Transverse colon (tissue), 4 donors: ENCODE results near the gene RBFOX2. TPM values are rescaled to one million over a fixed set of nuclear protein-coding genes. Genes with fewer than 3 reads are reported as not detected.

ENCODE experiments used
- DNase-seq: peaks from one replicate; pipeline ENCODE4 v3.0.0-alpha.2; 2019
- H3K27ac ChIP-seq, 4 donors: fragments of 200-600 bp; sonication (generic); 2 replicates each; pipeline ENCODE4 v1.5.1; 2016 to 2018; ENCODE audit warnings: inconsistent platforms in 4 of 4
- H3K27me3 ChIP-seq: fragments of 200-600 bp; sonication (generic); 2 replicates; pipeline ENCODE4 v1.5.1; 2017; ENCODE audit warnings: inconsistent platforms
- H3K36me3 ChIP-seq, 4 donors: fragments of 200-600 bp; sonication (generic); 2 replicates each; pipeline ENCODE4 v1.5.1; 2017 to 2019; ENCODE audit warnings: inconsistent platforms in 4 of 4
- H3K4me1 ChIP-seq, 4 donors: fragments of 200-600 bp; sonication (generic); 2 replicates each; pipeline ENCODE4 v1.5.1; 2017 to 2020; ENCODE audit warnings: inconsistent platforms in 4 of 4
- H3K4me3 ChIP-seq, 4 donors: fragments of 200-600 bp; sonication (generic); 1 replicate in 1 of 4; 2 replicates in 3 of 4; pipeline versions ENCODE4 v1.5.1 to v1.6.1; 2017 to 2019; ENCODE audit warnings: inconsistent platforms in 4 of 4
- H3K9me3 ChIP-seq, 2 donors: fragments of 200-600 bp; sonication (generic); 2 replicates each; pipeline ENCODE4 v1.5.1; 2017 to 2019; ENCODE audit warnings: inconsistent platforms in 2 of 2
- EP300 ChIP-seq: sonication (generic); formaldehyde crosslinking; IDR thresholded peaks from one replicate; pipeline ENCODE4 v1.6.1; 2017; ENCODE audit warnings: antibody characterized with exemption, low read depth
- POLR2A ChIP-seq: fragments of 450-650 bp; IDR thresholded peaks from one replicate; pipeline ENCODE4 v1.6.1; 2016; ENCODE audit warnings: antibody characterized with exemption, mild to moderate bottlenecking, moderate library complexity
- POLR2AphosphoS5 ChIP-seq, 3 donors: sonication (generic); formaldehyde crosslinking; IDR thresholded peaks; one replicate each; pipeline ENCODE4 v1.6.1; 2016; ENCODE audit warnings: antibody characterized with exemption in 3 of 3
- WGBS, 2 donors: methylation state at CpG; one replicate each; pipeline ENCODE4 v1.1.5; 2018; ENCODE audit warnings: low coverage in 1 of 2; 5-methylcytosine and 5-hydroxymethylcytosine counted together
- in situ Hi-C, 4 donors: fragments of 200-750 bp; cut with MboI; loops; one replicate each; pipeline versions ENCODE4 v1.15.0 to v1.15.1; 2017; ENCODE audit warnings: low sequenced_read_pairs in 3 of 4, low pct_ligation_motif_present in 1 of 4, low pct_unique_long_range_greater_than_20kb in 1 of 4
- intact Hi-C: fragments of 100-400 bp; cut with DNase I; formaldehyde crosslinking; loops from one replicate; pipeline ENCODE4 v1.15.1; 2023; ENCODE audit warnings: low total_unique reads
- total RNA-seq, 4 donors: library from RNA; depleted of rRNA; stranded (reverse); fragments of >200 nt; gene quantifications; one replicate each; pipeline ENCODE4 v1.1.0, GENCODE V29; 2016
- TF ChIP-seq, protein P1 (sequence below), 5 experiments: fragments of 200-600 bp in 3 of 5; fragments of 450-650 bp in 2 of 5; sonication (generic) in 3 of 5; IDR thresholded peaks; 1 replicate in 2 of 5; 2 replicates in 3 of 5; pipeline ENCODE4 v1.5.1; 2016 to 2017; ENCODE audit warnings: antibody characterized with exemption in 5 of 5, inconsistent platforms in 3 of 5, mild to moderate bottlenecking in 2 of 5, moderate library complexity in 1 of 5

RBFOX2 gene
- total RNA-seq, 4 donors from 2014 or later, result 27.3 to 61.1 (median 43.1) TPM

DNA sequence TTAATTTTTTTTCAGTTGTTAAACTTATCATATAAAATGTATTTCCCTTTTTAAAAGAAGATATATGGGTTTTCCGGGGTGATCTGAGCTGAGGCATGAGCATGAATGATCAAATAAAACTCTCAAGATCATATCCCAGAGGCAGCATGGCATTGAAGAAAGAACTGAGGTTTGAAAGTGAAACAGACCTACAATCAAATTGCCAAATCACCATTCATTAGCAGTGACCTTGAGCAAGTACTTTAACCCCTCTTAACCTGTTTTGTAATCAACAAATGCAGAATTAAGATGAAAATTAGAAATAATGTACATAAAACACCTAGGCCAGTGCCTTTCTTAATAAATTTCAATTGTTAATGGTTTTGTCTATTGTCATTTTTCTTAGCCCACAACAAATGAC, 116.0 kb downstream of the RBFOX2 start:
- in situ Hi-C loops, result loop anchor here in 1 of 4 donors (25.0 kb wide), 1 partner anchor 275 kb away; the partner anchor contains the start of gene APOL6
- Histone ChIP-seq H3K9me3 (no peaks in the 10 kb centered on the region), H3K27ac (no peak overlapping the region), H3K27me3 (no peaks in the 10 kb centered on the region), H3K4me1 (peaks cover 0 to 50% (median 16%) of the 10 kb centered on the region in 4 donors), H3K36me3 (no peaks in the 10 kb centered on the region), H3K4me3 (no peak overlapping the region)
- intact Hi-C loops, result loop anchor here (10.0 kb wide), 1 partner anchor 78 kb away; no protein-coding TSS in a partner anchor
- 33 to 43% methylated on average over 1 of the region's 1 CpG for WGBS, 2 donors
- no peak for TF ChIP-seq POLR2A
- TF ChIP-seq, protein P1, sequence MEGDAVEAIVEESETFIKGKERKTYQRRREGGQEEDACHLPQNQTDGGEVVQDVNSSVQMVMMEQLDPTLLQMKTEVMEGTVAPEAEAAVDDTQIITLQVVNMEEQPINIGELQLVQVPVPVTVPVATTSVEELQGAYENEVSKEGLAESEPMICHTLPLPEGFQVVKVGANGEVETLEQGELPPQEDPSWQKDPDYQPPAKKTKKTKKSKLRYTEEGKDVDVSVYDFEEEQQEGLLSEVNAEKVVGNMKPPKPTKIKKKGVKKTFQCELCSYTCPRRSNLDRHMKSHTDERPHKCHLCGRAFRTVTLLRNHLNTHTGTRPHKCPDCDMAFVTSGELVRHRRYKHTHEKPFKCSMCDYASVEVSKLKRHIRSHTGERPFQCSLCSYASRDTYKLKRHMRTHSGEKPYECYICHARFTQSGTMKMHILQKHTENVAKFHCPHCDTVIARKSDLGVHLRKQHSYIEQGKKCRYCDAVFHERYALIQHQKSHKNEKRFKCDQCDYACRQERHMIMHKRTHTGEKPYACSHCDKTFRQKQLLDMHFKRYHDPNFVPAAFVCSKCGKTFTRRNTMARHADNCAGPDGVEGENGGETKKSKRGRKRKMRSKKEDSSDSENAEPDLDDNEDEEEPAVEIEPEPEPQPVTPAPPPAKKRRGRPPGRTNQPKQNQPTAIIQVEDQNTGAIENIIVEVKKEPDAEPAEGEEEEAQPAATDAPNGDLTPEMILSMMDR (IDR thresholded peaks at IDR 0.05), result no peak
- no peak for TF ChIP-seq EP300
- TF ChIP-seq POLR2AphosphoS5 (IDR thresholded peaks at IDR 0.05), result no peak
- DNase-seq, result no peak

DNA sequence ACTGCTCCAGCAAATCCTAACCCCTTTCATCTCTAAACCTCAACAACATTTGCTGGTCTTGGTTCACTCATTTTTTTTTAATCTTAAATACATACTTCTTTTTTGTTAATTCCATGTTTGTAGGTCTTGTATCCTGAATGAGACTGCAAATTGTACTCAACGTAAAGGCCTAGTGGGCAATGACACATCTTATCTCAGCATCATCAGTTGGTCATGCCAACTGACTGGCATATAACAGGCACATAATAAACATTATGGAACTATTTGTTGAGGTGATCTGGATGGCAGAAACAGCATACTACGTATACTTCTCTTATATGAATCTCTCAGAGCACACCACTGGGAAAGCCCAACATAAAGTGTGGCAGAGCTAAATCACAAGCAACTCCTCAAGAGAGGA, 116.7 kb downstream of the RBFOX2 start:
- Histone ChIP-seq H3K27ac (no peak overlapping the region), H3K4me3 (no peak overlapping the region), H3K36me3 (no peaks in the 10 kb centered on the region), H3K27me3 (no peaks in the 10 kb centered on the region), H3K9me3 (no peaks in the 10 kb centered on the region), H3K4me1 (peaks cover 0 to 50% (median 16%) of the 10 kb centered on the region in 4 donors)
- intact Hi-C loops (loop anchor here (10.0 kb wide), 1 partner anchor 77 kb away; no protein-coding TSS in a partner anchor), in situ Hi-C loops (loop anchor here in 1 of 4 donors (25.0 kb wide), 1 partner anchor 275 kb away; the partner anchor contains the start of gene APOL6)
- WGBS, 2 donors, result 95% methylated on average over 2 of the region's 2 CpGs; no CpG with 5 or more reads in 1 of the 2 donors
- no peak for DNase-seq
- TF ChIP-seq, protein P1 (IDR thresholded peaks at IDR 0.05), result no peak
- TF ChIP-seq EP300 (no peak), POLR2A (no peak), POLR2AphosphoS5 (IDR thresholded peaks at IDR 0.05) (no peak)

- Histone ChIP-seq H3K9me3 (no peaks in the 10 kb centered on the region), H3K27ac (no peak overlapping the region), H3K36me3 (no peaks in the 10 kb centered on the region), H3K27me3 (no peaks in the 10 kb centered on the region), H3K4me3 (no peak overlapping the region), H3K4me1 (peaks cover 0 to 45% (median 15%) of the 10 kb centered on the region in 4 donors)
- DNase-seq, result no peak
- intact Hi-C loops (loop anchor here (10.0 kb wide), 1 partner anchor 76 kb away; no protein-coding TSS in a partner anchor), in situ Hi-C loops (loop anchor here in 1 of 4 donors (25.0 kb wide), 1 partner anchor 274 kb away; the partner anchor contains the start of gene APOL6)
- WGBS, 2 donors, result 41 to 67% methylated on average over 2 of the region's 2 CpGs
- TF ChIP-seq, protein P1 (IDR thresholded peaks at IDR 0.05), result no peak
- TF ChIP-seq EP300 (no peak), POLR2A (no peak), POLR2AphosphoS5 (IDR thresholded peaks at IDR 0.05) (no peak)
These were observed 117.7 kb downstream of the RBFOX2 start for GRCh38 chr22:35910926-35911325.

- Histone ChIP-seq H3K36me3 (no peaks in the 10 kb centered on the region), H3K4me3 (no peak overlapping the region), H3K27me3 (no peaks in the 10 kb centered on the region), H3K4me1 (peaks cover 0 to 38% (median 11%) of the 10 kb centered on the region in 4 donors), H3K9me3 (no peaks in the 10 kb centered on the region), H3K27ac (no peak overlapping the region)
- DNase-seq, result no peak
- intact Hi-C loops, result loop anchor here (10.0 kb wide), 1 partner anchor 75 kb away; no protein-coding TSS in a partner anchor
- in situ Hi-C loops, result loop anchor here in 1 of 4 donors (25.0 kb wide), 1 partner anchor 273 kb away; the partner anchor contains the start of gene APOL6
- no peak for TF ChIP-seq POLR2AphosphoS5 (IDR thresholded peaks at IDR 0.05)
- no peak for TF ChIP-seq POLR2A
- TF ChIP-seq EP300, result no peak
- TF ChIP-seq, protein P1 (IDR thresholded peaks at IDR 0.05), result no peak
- 74 to 75% methylated on average over 4 of the region's 4 CpGs for WGBS, 2 donors
These were observed 118.4 kb downstream of the RBFOX2 start for GRCh38 chr22:35910003-35910769.
